AG04450 (cell line): ENCODE data around the gene ASCL5. TPM values are rescaled to one million over a fixed set of nuclear protein-coding genes. Genes with fewer than 3 reads are reported as not detected.

Experiments
- CTCF ChIA-PET: fragments of 300-600, 350-600 bp; formaldehyde crosslinking; extraction: SDS; loops from one replicate; lab custom pipeline; 2022; ENCODE audit warnings: antibody characterized with exemption, inconsistent platforms; lab: Charles Lee
- POLR2A ChIA-PET: fragments of 350-600 bp; formaldehyde crosslinking; extraction: SDS; loops from one replicate; lab custom pipeline; 2021; ENCODE audit warnings: antibody characterized with exemption, inconsistent platforms; lab: Yijun Ruan, JAX
- DNase-seq: peaks from one replicate; pipeline ENCODE4 v3.0.0-alpha.2; 2011; ENCODE audit warnings: low read depth, low spot score
- H3K27ac ChIP-seq: one replicate; pipeline ENCODE4 v1.5.1; 2012; ENCODE audit warnings: low read depth, low read length, control low read depth
- H3K27me3 ChIP-seq: one replicate; pipeline ENCODE4 v1.6.0; 2012; ENCODE audit warnings: low read length; ENCODE audit not compliant: control insufficient read depth, insufficient read depth
- H3K4me3 ChIP-seq: 2 replicates; pipeline ENCODE4 v1.5.1; 2011; ENCODE audit warnings: mild to moderate bottlenecking, low read depth, low read length, control low read depth
- H3K9me3 ChIP-seq: 2 replicates; pipeline ENCODE4 v1.5.1; 2012; ENCODE audit warnings: low read length; ENCODE audit not compliant: control insufficient read depth, insufficient read depth
- CTCF ChIP-seq: IDR thresholded peaks from 2 replicates; pipeline ENCODE4 v1.5.1; 2011; ENCODE audit warnings: low read depth, low read length, control low read depth, inconsistent platforms
- polyA plus RNA-seq: library from polyadenylated mRNA; depleted of rRNA; stranded (reverse); fragments of >200 nt; gene quantifications from 2 replicates; pipeline ENCODE4 v1.2.3, GENCODE V29; 2011; rRNA removed

The ASCL5 gene
- polyA plus RNA-seq, 1 experiment, result not detected

- POLR2A ChIA-PET, result no interaction called here
- H3K4me3 ChIP-seq, result no peak overlapping the region
- CTCF ChIA-PET, result interaction anchor here (0.9 kb wide), 1 partner anchor 98 kb away, joined by 3 read pairs; no protein-coding TSS in a partner anchor
- peaks cover 55% of the 10 kb centered on the region for H3K27me3 ChIP-seq
- no peak overlapping the region for H3K27ac ChIP-seq
- H3K9me3 ChIP-seq, result no peaks in the 10 kb centered on the region
- DNase-seq, result no peak
- no peak for TF ChIP-seq CTCF
Observed at GRCh38 chr1:201069636-201070035, 57.3 kb downstream of the ASCL5 start.

- peaks cover 59% of the 10 kb centered on the region for H3K27me3 ChIP-seq
- H3K27ac ChIP-seq, result no peak overlapping the region
- no peak overlapping the region for H3K4me3 ChIP-seq
- DNase-seq, result no peak
- POLR2A ChIA-PET, result no interaction called here
- no peak for TF ChIP-seq CTCF
- H3K9me3 ChIP-seq, result no peaks in the 10 kb centered on the region
- CTCF ChIA-PET, result no interaction called here
Observed at GRCh38 chr1:201068976-201069375, 58.0 kb downstream of the ASCL5 start.

GRCh38 chr1:201066986-201067385 lies 60.0 kb downstream of the ASCL5 start:
- ChIA-PET CTCF (interaction anchor here (1.1 to 1.4 kb wide), 2 partner anchors 19 to 94 kb away, joined by 4 read pairs; no protein-coding TSS in a partner anchor), POLR2A (no interaction called here)
- no peak for DNase-seq
- peaks cover 64% of the 10 kb centered on the region for H3K27me3 ChIP-seq
- no peak for TF ChIP-seq CTCF
- no peak overlapping the region for H3K4me3 ChIP-seq
- H3K27ac ChIP-seq, result no peak overlapping the region
- H3K9me3 ChIP-seq, result no peaks in the 10 kb centered on the region

GRCh38 chr1:201065686-201066085 lies 61.3 kb downstream of the ASCL5 start:
- ChIA-PET POLR2A (no interaction called here), CTCF (no interaction called here)
- DNase-seq, result no peak
- no peak overlapping the region for H3K27ac ChIP-seq
- TF ChIP-seq CTCF, result no peak
- H3K9me3 ChIP-seq, result no peaks in the 10 kb centered on the region
- H3K4me3 ChIP-seq, result no peak overlapping the region
- H3K27me3 ChIP-seq, result peaks cover 63% of the 10 kb centered on the region

GRCh38 chr1:201064806-201065205 lies 62.2 kb downstream of the ASCL5 start:
- TF ChIP-seq CTCF, result no peak
- POLR2A ChIA-PET, result no interaction called here

More at GRCh38 chr1:201064806-201065205, 62.2 kb downstream of the ASCL5 start:
- Histone ChIP-seq H3K27me3 (peaks cover 62% of the 10 kb centered on the region), H3K9me3 (no peaks in the 10 kb centered on the region), H3K27ac (no peak overlapping the region), H3K4me3 (no peak overlapping the region)
- DNase-seq, result no peak
- CTCF ChIA-PET, result no interaction called here

Other genes with a start within 250 kb of the ASCL5 start
- 0.02 and 0.16 TPM in 2 replicates for gene INAVA, start 232.3 kb downstream of the ASCL5 start, polyA plus RNA-seq
- 0.22 and 0.24 TPM in 2 replicates for gene KIF21B, start 103.5 kb downstream of the ASCL5 start, polyA plus RNA-seq
- not detected in 2 replicates for gene CACNA1S, start 14.8 kb downstream of the ASCL5 start, polyA plus RNA-seq
- gene TMEM9, start 27.3 kb upstream of the ASCL5 start, polyA plus RNA-seq, result 81.7 and 103 TPM in 2 replicates
- 0.01 TPM in 1 of 2 replicates, not detected in the other for gene IGFN1, start 63.6 kb upstream of the ASCL5 start, polyA plus RNA-seq
- 0.04 TPM in 2 replicates for gene PKP1, start 156.3 kb upstream of the ASCL5 start, polyA plus RNA-seq